Skeletal muscle tissue (tissue), 4 donors: ENCODE data around the gene ATP6V1B1. TPM values are rescaled to one million over a fixed set of nuclear protein-coding genes. Genes with fewer than 3 reads are reported as not detected.

Experiments used
- H3K27ac ChIP-seq: one replicate; pipeline ENCODE4 v1.7.0; 2013; ENCODE audit warnings: mild to moderate bottlenecking, low read depth, low read length, inconsistent platforms
- H3K27me3 ChIP-seq, 3 donors: one replicate each; pipeline ENCODE4 v1.7.0; 2013; ENCODE audit warnings: low read length in 3 of 3; ENCODE audit not compliant: control insufficient read depth in 3 of 3, insufficient read depth in 3 of 3
- H3K36me3 ChIP-seq, 3 donors: one replicate each; pipeline ENCODE4 v1.7.0; 2013; ENCODE audit warnings: low read length in 3 of 3; ENCODE audit not compliant: control insufficient read depth in 3 of 3, insufficient read depth in 3 of 3
- H3K4me1 ChIP-seq, 3 donors: one replicate each; pipeline ENCODE4 v1.7.0; 2013; ENCODE audit warnings: low read length in 3 of 3, mild to moderate bottlenecking in 3 of 3; ENCODE audit not compliant: control insufficient read depth in 3 of 3, insufficient read depth in 3 of 3
- H3K4me3 ChIP-seq, 3 donors: one replicate each; pipeline ENCODE4 v1.7.0; 2013; ENCODE audit warnings: low read length in 3 of 3
- H3K9ac ChIP-seq, 3 donors: one replicate each; pipeline ENCODE4 v1.7.0; 2013; ENCODE audit warnings: low read length in 3 of 3, mild to moderate bottlenecking in 3 of 3, moderate library complexity in 2 of 3, low read depth in 1 of 3
- H3K9me3 ChIP-seq, 3 donors: one replicate each; pipeline ENCODE4 v1.7.0; 2013; ENCODE audit warnings: low read length in 3 of 3; ENCODE audit not compliant: control insufficient read depth in 3 of 3
- total RNA-seq: library from RNA; depleted of rRNA; stranded (reverse); fragments of >200 nt; gene quantifications from one replicate; pipeline ENCODE4 v1.2.3, GENCODE V29; 2014
- donor health status: Osteomylitis.

The ATP6V1B1 gene
- total RNA-seq, 1 donor from 2014 or later: 1.6 TPM

DNA sequence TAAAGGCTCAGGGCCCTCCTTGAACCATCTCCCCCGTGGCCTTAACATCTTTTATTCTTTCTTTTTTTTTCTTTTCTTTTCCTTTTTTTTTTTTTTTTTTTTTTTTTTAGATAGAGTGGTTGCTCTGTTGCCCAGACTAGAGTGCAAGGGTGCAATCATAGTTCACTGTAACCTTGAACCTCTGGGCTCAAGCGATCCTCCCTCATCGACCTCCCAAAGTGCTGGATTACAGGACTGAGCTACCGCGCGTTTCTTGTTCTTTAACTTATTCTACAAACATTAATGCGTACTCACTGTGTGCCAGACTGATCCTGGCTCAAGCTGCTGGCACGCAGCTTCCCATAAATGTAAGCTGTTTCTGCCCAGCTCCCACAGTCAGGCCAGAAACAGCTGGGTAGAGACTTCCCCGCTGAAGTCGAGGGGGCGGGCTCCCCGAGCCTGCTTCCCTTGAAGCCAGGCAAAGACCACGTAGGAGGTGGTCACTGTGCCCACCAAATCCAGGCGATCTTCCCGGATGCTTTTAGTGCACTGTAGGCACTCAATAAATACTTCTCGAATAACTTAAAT, 29.2 kb upstream of the ATP6V1B1 start:
- Histone ChIP-seq H3K9ac (no peak overlapping the region), H3K36me3 (no peaks in the 10 kb centered on the region), H3K9me3 (no peaks in the 10 kb centered on the region), H3K4me1 (peaks cover 7 to 14% (median 7%) of the 10 kb centered on the region in 3 donors), H3K4me3 (no peak overlapping the region), H3K27me3 (peaks cover 43 to 55% (median 51%) of the 10 kb centered on the region in 3 donors), H3K27ac (no peak overlapping the region)

DNA sequence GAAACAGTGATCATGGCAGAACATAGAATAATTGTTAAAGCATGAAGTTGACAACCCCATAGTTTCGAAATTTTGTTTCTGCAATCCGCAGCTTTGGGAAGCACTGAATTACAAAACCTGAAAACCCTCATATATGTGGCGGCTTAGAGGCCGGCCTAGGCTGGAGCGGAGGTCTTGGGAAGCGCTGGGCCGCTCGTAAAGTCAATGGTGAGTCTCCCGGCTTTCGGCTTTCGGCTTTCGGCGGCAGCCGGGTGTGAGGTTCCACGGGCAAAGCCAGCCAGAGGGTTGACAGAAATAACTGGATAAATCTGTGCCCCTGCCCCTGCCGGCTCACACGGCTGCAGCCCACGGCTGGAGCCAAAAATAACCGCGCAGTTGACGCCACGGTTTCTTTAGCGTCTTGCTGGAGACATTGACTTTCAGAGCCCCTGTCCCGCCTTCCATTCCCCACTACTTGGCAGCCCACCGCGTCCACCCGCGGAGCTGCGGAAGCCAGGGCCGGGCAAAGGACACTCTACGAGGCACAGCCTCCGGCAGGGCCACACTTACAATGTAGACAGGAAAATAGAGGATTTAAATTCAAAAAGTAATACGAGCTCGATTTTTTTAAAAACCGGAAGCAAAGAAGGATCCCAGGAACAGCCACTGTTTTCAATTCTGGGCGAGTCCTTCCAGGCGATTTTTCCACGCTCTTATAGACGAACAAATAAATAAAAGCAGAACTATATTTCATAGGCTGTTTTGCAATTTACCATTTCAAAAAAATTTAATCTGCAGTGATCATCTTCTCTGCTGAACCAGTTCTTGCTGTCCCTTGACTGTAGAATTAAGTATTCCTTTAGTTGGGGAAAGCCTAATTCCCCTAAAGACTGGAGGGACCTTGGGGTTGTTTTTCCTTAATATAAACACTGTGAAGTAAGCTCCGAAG, 28.3 kb upstream of the ATP6V1B1 start:
- Histone ChIP-seq H3K9me3 (no peaks in the 10 kb centered on the region), H3K36me3 (no peaks in the 10 kb centered on the region), H3K27me3 (peaks cover 36 to 46% (median 42%) of the 10 kb centered on the region in 3 donors), H3K27ac (no peak overlapping the region), H3K9ac (no peak overlapping the region), H3K4me1 (peaks cover 0 to 6% (median 0%) of the 10 kb centered on the region in 3 donors), H3K4me3 (peak overlapping the region in 2 of 3 donors; percentile 27 to 35)

DNA sequence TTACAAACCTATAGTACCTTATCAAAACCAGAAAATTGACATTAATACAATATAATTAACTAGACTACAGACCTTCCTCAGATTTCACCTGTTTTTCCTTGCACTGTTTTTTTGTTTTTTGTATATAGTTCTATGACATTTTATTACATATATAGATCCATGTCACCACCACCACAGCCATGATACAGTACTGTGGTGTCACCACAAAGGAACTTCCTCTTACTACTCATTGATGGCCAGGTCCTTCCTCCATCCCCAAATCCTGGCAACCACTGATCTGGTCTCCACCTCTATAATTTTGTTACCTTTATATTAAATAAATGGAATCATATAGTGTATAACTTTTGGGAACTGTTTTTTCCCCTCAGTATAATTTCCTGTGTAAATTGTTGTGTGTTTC, 19.4 kb upstream of the ATP6V1B1 start:
- H3K4me3 ChIP-seq: no peak overlapping the region
- peaks cover 0 to 6% (median 0%) of the 10 kb centered on the region in 3 donors for H3K27me3 ChIP-seq
- H3K4me1 ChIP-seq: no peaks in the 10 kb centered on the region
- H3K36me3 ChIP-seq: no peaks in the 10 kb centered on the region
- no peaks in the 10 kb centered on the region for H3K9me3 ChIP-seq
- H3K9ac ChIP-seq: no peak overlapping the region
- no peak overlapping the region for H3K27ac ChIP-seq

GRCh38 chr2:70918016-70918415, 17.7 kb upstream of the ATP6V1B1 start:
- Histone ChIP-seq H3K36me3 (no peaks in the 10 kb centered on the region), H3K9me3 (no peaks in the 10 kb centered on the region), H3K4me3 (no peak overlapping the region), H3K27ac (no peak overlapping the region), H3K27me3 (peaks cover 0 to 6% (median 0%) of the 10 kb centered on the region in 3 donors), H3K4me1 (no peaks in the 10 kb centered on the region), H3K9ac (no peak overlapping the region)

- no peak overlapping the region for H3K4me3 ChIP-seq
- no peaks in the 10 kb centered on the region for H3K4me1 ChIP-seq
- H3K27me3 ChIP-seq: peaks cover 0 to 6% (median 0%) of the 10 kb centered on the region in 3 donors
- no peak overlapping the region for H3K9ac ChIP-seq
- H3K9me3 ChIP-seq: no peaks in the 10 kb centered on the region
- no peak overlapping the region for H3K27ac ChIP-seq
- no peaks in the 10 kb centered on the region for H3K36me3 ChIP-seq
Measured at GRCh38 chr2:70919672-70920366, 15.9 kb upstream of the ATP6V1B1 start.

- Histone ChIP-seq H3K36me3 (no peaks in the 10 kb centered on the region), H3K4me3 (no peak overlapping the region), H3K27me3 (peaks cover 0 to 6% (median 0%) of the 10 kb centered on the region in 3 donors), H3K27ac (no peak overlapping the region), H3K9me3 (no peaks in the 10 kb centered on the region), H3K4me1 (no peaks in the 10 kb centered on the region), H3K9ac (no peak overlapping the region)
Measured at GRCh38 chr2:70920367-70920715, 15.4 kb upstream of the ATP6V1B1 start.

- Histone ChIP-seq H3K27ac (no peak overlapping the region), H3K36me3 (no peaks in the 10 kb centered on the region), H3K4me3 (no peak overlapping the region), H3K27me3 (peaks cover 0 to 6% (median 0%) of the 10 kb centered on the region in 3 donors), H3K9ac (no peak overlapping the region), H3K9me3 (no peaks in the 10 kb centered on the region), H3K4me1 (no peaks in the 10 kb centered on the region)
Measured at GRCh38 chr2:70921031-70921430, 14.7 kb upstream of the ATP6V1B1 start.

GRCh38 chr2:70921839-70922234, 13.9 kb upstream of the ATP6V1B1 start:
- Histone ChIP-seq H3K27ac (no peak overlapping the region), H3K4me3 (no peak overlapping the region), H3K27me3 (peaks cover 0 to 6% (median 0%) of the 10 kb centered on the region in 3 donors), H3K36me3 (no peaks in the 10 kb centered on the region), H3K9me3 (no peaks in the 10 kb centered on the region), H3K9ac (no peak overlapping the region), H3K4me1 (no peaks in the 10 kb centered on the region)

GRCh38 chr2:70922235-70923234, 13.2 kb upstream of the ATP6V1B1 start:
- H3K27ac ChIP-seq: no peak overlapping the region

More at GRCh38 chr2:70922235-70923234, 13.2 kb upstream of the ATP6V1B1 start:
- Histone ChIP-seq H3K36me3 (no peaks in the 10 kb centered on the region), H3K9ac (no peak overlapping the region), H3K4me1 (peaks cover 0 to 2% (median 0%) of the 10 kb centered on the region in 3 donors), H3K27me3 (peaks cover 0 to 6% (median 0%) of the 10 kb centered on the region in 3 donors), H3K9me3 (no peaks in the 10 kb centered on the region), H3K4me3 (no peak overlapping the region)
